H1 (cell line): ENCODE results near the gene TEX29. TPM values are rescaled to one million over a fixed set of nuclear protein-coding genes. Genes with fewer than 3 reads are reported as not detected.

ENCODE experiments used
- JUND ChIP-seq: IDR thresholded peaks from 2 replicates; pipeline ENCODE4 v1.6.1; 2011; ENCODE audit warnings: mild to moderate bottlenecking, improper control_type of control experiment, low read length
- RFX5 ChIP-seq: IDR thresholded peaks from 2 replicates; pipeline ENCODE4 v1.6.1; 2011; ENCODE audit warnings: low read depth, low read length, improper control_type of control experiment, borderline replicate concordance
- RNF2 ChIP-seq: fragments of 200-900, 300-1000 bp; sonication (generic); IDR thresholded peaks from 2 replicates; pipeline ENCODE4 v1.7.1; 2016; ENCODE audit warnings: borderline replicate concordance, low read depth, mild to moderate bottlenecking, antibody characterized with exemption, low read length; ENCODE audit not compliant: poor library complexity, severe bottlenecking; ENCODE audit errors: missing control alignments
- SUZ12 ChIP-seq: fragments of 200-600 bp; sonication (generic); IDR thresholded peaks from 2 replicates; pipeline ENCODE4 v1.6.1; 2012; ENCODE audit warnings: mild to moderate bottlenecking, inconsistent platforms, low read length, moderate library complexity, mixed read lengths
- polyA plus RNA-seq, 7 experiments: library from polyadenylated mRNA; depleted of rRNA in 3 of 7; stranded (reverse) in 5 of 7; unstranded in 2 of 7; fragments of >200 nt in 5 of 7; fragments of 200-250 nt in 2 of 7; gene quantifications; 1 replicate in 5 of 7; 2 replicates in 1 of 7; 4 replicates in 1 of 7; pipeline versions ENCODE4 v1.2.1 to v1.2.3, GENCODE V29; 2011 to 2013; ENCODE audit warnings: missing spikeins in 2 of 7, mixed read lengths in 2 of 7
- total RNA-seq: library from RNA; stranded (reverse); fragmentation: NEBNext Ultra II Directional; extraction: Animal tissue kit (Norgen Biotek cat#: 25700); gene quantifications from 2 replicates; pipeline ENCODE4 v1.2.1, GENCODE V29; 2021
- TF ChIP-seq, protein P1 (sequence below): fragments of 300-600 bp; sonication (generic); IDR thresholded peaks from 2 replicates; pipeline ENCODE4 v1.7.1; 2012; ENCODE audit warnings: low read length, moderate library complexity, mild to moderate bottlenecking, inconsistent platforms; ENCODE audit not compliant: insufficient replicate concordance

The TEX29 gene
- total and polyA plus RNA-seq, 2 of the 8 experiments (the other 6 are each of a cell fraction or from before 2014, with no cell fraction given) = 0.08 TPM; not detected in 1

GRCh38 chr13:111303559-111303958 lies 16.9 kb upstream of the TEX29 start (continued):
- TF ChIP-seq, protein P1, sequence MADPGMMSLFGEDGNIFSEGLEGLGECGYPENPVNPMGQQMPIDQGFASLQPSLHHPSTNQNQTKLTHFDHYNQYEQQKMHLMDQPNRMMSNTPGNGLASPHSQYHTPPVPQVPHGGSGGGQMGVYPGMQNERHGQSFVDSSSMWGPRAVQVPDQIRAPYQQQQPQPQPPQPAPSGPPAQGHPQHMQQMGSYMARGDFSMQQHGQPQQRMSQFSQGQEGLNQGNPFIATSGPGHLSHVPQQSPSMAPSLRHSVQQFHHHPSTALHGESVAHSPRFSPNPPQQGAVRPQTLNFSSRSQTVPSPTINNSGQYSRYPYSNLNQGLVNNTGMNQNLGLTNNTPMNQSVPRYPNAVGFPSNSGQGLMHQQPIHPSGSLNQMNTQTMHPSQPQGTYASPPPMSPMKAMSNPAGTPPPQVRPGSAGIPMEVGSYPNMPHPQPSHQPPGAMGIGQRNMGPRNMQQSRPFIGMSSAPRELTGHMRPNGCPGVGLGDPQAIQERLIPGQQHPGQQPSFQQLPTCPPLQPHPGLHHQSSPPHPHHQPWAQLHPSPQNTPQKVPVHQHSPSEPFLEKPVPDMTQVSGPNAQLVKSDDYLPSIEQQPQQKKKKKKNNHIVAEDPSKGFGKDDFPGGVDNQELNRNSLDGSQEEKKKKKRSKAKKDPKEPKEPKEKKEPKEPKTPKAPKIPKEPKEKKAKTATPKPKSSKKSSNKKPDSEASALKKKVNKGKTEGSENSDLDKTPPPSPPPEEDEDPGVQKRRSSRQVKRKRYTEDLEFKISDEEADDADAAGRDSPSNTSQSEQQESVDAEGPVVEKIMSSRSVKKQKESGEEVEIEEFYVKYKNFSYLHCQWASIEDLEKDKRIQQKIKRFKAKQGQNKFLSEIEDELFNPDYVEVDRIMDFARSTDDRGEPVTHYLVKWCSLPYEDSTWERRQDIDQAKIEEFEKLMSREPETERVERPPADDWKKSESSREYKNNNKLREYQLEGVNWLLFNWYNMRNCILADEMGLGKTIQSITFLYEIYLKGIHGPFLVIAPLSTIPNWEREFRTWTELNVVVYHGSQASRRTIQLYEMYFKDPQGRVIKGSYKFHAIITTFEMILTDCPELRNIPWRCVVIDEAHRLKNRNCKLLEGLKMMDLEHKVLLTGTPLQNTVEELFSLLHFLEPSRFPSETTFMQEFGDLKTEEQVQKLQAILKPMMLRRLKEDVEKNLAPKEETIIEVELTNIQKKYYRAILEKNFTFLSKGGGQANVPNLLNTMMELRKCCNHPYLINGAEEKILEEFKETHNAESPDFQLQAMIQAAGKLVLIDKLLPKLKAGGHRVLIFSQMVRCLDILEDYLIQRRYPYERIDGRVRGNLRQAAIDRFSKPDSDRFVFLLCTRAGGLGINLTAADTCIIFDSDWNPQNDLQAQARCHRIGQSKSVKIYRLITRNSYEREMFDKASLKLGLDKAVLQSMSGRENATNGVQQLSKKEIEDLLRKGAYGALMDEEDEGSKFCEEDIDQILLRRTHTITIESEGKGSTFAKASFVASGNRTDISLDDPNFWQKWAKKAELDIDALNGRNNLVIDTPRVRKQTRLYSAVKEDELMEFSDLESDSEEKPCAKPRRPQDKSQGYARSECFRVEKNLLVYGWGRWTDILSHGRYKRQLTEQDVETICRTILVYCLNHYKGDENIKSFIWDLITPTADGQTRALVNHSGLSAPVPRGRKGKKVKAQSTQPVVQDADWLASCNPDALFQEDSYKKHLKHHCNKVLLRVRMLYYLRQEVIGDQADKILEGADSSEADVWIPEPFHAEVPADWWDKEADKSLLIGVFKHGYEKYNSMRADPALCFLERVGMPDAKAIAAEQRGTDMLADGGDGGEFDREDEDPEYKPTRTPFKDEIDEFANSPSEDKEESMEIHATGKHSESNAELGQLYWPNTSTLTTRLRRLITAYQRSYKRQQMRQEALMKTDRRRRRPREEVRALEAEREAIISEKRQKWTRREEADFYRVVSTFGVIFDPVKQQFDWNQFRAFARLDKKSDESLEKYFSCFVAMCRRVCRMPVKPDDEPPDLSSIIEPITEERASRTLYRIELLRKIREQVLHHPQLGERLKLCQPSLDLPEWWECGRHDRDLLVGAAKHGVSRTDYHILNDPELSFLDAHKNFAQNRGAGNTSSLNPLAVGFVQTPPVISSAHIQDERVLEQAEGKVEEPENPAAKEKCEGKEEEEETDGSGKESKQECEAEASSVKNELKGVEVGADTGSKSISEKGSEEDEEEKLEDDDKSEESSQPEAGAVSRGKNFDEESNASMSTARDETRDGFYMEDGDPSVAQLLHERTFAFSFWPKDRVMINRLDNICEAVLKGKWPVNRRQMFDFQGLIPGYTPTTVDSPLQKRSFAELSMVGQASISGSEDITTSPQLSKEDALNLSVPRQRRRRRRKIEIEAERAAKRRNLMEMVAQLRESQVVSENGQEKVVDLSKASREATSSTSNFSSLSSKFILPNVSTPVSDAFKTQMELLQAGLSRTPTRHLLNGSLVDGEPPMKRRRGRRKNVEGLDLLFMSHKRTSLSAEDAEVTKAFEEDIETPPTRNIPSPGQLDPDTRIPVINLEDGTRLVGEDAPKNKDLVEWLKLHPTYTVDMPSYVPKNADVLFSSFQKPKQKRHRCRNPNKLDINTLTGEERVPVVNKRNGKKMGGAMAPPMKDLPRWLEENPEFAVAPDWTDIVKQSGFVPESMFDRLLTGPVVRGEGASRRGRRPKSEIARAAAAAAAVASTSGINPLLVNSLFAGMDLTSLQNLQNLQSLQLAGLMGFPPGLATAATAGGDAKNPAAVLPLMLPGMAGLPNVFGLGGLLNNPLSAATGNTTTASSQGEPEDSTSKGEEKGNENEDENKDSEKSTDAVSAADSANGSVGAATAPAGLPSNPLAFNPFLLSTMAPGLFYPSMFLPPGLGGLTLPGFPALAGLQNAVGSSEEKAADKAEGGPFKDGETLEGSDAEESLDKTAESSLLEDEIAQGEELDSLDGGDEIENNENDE = no peak
- TF ChIP-seq RFX5 (no peak), JUND (no peak), RNF2 (no peak), SUZ12 (no peak)
